H9 (cell line): ENCODE data around the gene SFR1. TPM values are rescaled to one million over a fixed set of nuclear protein-coding genes. Genes with fewer than 3 reads are reported as not detected.

ENCODE experiments used
- DNase-seq: peaks from one replicate; pipeline ENCODE4 v3.0.0-alpha.2; 2017
- H2AFZ ChIP-seq: one replicate; pipeline ENCODE4 v1.6.1; 2013; ENCODE audit warnings: mild to moderate bottlenecking, low read length, control low read depth, moderate library complexity
- H2AK5ac ChIP-seq: 2 replicates; pipeline ENCODE4 v1.6.1; 2013; ENCODE audit warnings: low read length, control low read depth, mixed read lengths; ENCODE audit not compliant: insufficient read length
- H2BK120ac ChIP-seq: one replicate; pipeline ENCODE4 v1.6.1; 2013; ENCODE audit warnings: low read depth, mild to moderate bottlenecking, low read length, control low read depth, inconsistent platforms; ENCODE audit not compliant: poor library complexity, severe bottlenecking
- H2BK12ac ChIP-seq: 2 replicates; pipeline ENCODE4 v1.6.1; 2013; ENCODE audit warnings: low read length, control low read depth, mixed read lengths, low read depth; ENCODE audit not compliant: insufficient read length
- H2BK15ac ChIP-seq: 2 replicates; pipeline ENCODE4 v1.6.1; 2013; ENCODE audit warnings: low read depth, low read length, control low read depth
- H2BK20ac ChIP-seq: one replicate; pipeline ENCODE4 v1.6.1; 2013; ENCODE audit warnings: low read depth, mild to moderate bottlenecking, low read length, control low read depth, inconsistent platforms; ENCODE audit not compliant: poor library complexity, severe bottlenecking
- H2BK5ac ChIP-seq: 2 replicates; pipeline ENCODE4 v1.6.1; 2013; ENCODE audit warnings: low read length, control low read depth, mixed read lengths; ENCODE audit not compliant: insufficient read length
- H3K14ac ChIP-seq: 2 replicates; pipeline ENCODE4 v1.6.1; 2013; ENCODE audit warnings: low read length, control low read depth; ENCODE audit not compliant: insufficient read depth
- H3K18ac ChIP-seq: 2 replicates; pipeline ENCODE4 v1.6.1; 2013; ENCODE audit warnings: low read depth, mild to moderate bottlenecking, mixed read lengths, low read length, control low read depth; ENCODE audit not compliant: insufficient read length
- H3K23ac ChIP-seq: 2 replicates; pipeline ENCODE4 v1.6.1; 2013; ENCODE audit warnings: low read length, control low read depth, mixed read lengths, low read depth; ENCODE audit not compliant: insufficient read length
- H3K23me2 ChIP-seq: 2 replicates; pipeline ENCODE4 v1.6.1; 2013; ENCODE audit warnings: low read depth, mild to moderate bottlenecking, mixed read lengths, low read length, control low read depth; ENCODE audit not compliant: insufficient read length, poor library complexity, severe bottlenecking
- H3K27ac ChIP-seq: 2 replicates; pipeline ENCODE4 v1.5.1; 2013; ENCODE audit warnings: low read length, control low read depth, mixed read lengths, low read depth; ENCODE audit not compliant: insufficient read length
- H3K27me3 ChIP-seq: 2 replicates; pipeline ENCODE4 v1.6.1; 2013; ENCODE audit warnings: low read length, control low read depth, inconsistent platforms; ENCODE audit not compliant: insufficient read depth
- H3K4ac ChIP-seq: 2 replicates; pipeline ENCODE4 v1.6.1; 2013; ENCODE audit warnings: low read depth, mild to moderate bottlenecking, control low read depth, inconsistent platforms, low read length, moderate library complexity
- H3K4me1 ChIP-seq: 2 replicates; pipeline ENCODE4 v1.6.1; 2013; ENCODE audit warnings: low read length, control low read depth, inconsistent platforms; ENCODE audit not compliant: insufficient read depth
- H3K4me2 ChIP-seq: 2 replicates; pipeline ENCODE4 v1.6.1; 2013; ENCODE audit warnings: low read length, control low read depth, mixed read lengths; ENCODE audit not compliant: insufficient read length, insufficient read depth
- H3K56ac ChIP-seq: 2 replicates; pipeline ENCODE4 v1.6.1; 2013; ENCODE audit warnings: low read depth, mild to moderate bottlenecking, mixed read lengths, low read length, control low read depth; ENCODE audit not compliant: insufficient read length
- H3K79me1 ChIP-seq: 2 replicates; pipeline ENCODE4 v1.6.1; 2013; ENCODE audit warnings: low read depth, mild to moderate bottlenecking, moderate library complexity, low read length, control low read depth, inconsistent platforms; ENCODE audit not compliant: insufficient read depth, poor library complexity, severe bottlenecking
- H3K79me2 ChIP-seq: 2 replicates; pipeline ENCODE4 v1.6.1; 2013; ENCODE audit warnings: low read length, control low read depth, inconsistent platforms; ENCODE audit not compliant: insufficient read depth
- H3K9ac ChIP-seq: 2 replicates; pipeline ENCODE4 v1.6.1; 2013; ENCODE audit warnings: low read length, control low read depth, mixed read lengths; ENCODE audit not compliant: insufficient read length; ENCODE audit errors: extremely low read depth
- H3K9me3 ChIP-seq: one replicate; pipeline ENCODE4 v1.6.1; 2013; ENCODE audit warnings: low read depth, low read length, inconsistent platforms; ENCODE audit not compliant: control insufficient read depth
- H3T11ph ChIP-seq: one replicate; pipeline ENCODE4 v1.6.1; 2013; ENCODE audit warnings: mild to moderate bottlenecking, low read length, control low read depth, inconsistent platforms
- H4K20me1 ChIP-seq: one replicate; pipeline ENCODE4 v1.6.1; 2013; ENCODE audit not compliant: control insufficient read depth, insufficient read length, insufficient read depth
- H4K5ac ChIP-seq: 2 replicates; pipeline ENCODE4 v1.6.1; 2013; ENCODE audit warnings: low read depth, mild to moderate bottlenecking, mixed read lengths, low read length, control low read depth; ENCODE audit not compliant: insufficient read length
- H4K8ac ChIP-seq: replicated peaks from 2 replicates; pipeline ENCODE4 v1.6.1; 2013; ENCODE audit warnings: low read length, control low read depth, mixed read lengths, low read depth; ENCODE audit not compliant: insufficient read length
- H4K91ac ChIP-seq: 2 replicates; pipeline ENCODE4 v1.6.1; 2013; ENCODE audit warnings: low read depth, mild to moderate bottlenecking, moderate library complexity, mixed read lengths, low read length, control low read depth; ENCODE audit not compliant: insufficient read length
- H3K27ac Mint-ChIP-seq, 3 experiments: 2 replicates in 2 of 3; 3 replicates in 1 of 3; pipeline ENCODE4 v1.8.0; 2020 to 2021; ENCODE audit warnings: mixed read lengths in 3 of 3, mild to moderate bottlenecking in 1 of 3, moderate library complexity in 1 of 3
- H3K27me3 Mint-ChIP-seq: 2 replicates; pipeline ENCODE4 v1.8.0; 2021; ENCODE audit warnings: low read depth, mild to moderate bottlenecking, moderate library complexity, mixed read lengths
- H3K36me3 Mint-ChIP-seq, 3 experiments: 2 replicates in 2 of 3; 3 replicates in 1 of 3; pipeline ENCODE4 v1.8.0; 2020 to 2021; ENCODE audit warnings: low read depth in 3 of 3, mixed read lengths in 3 of 3; ENCODE audit not compliant: insufficient read depth in 1 of 3
- H3K4me1 Mint-ChIP-seq, 2 experiments: 2 replicates each; pipeline ENCODE4 v1.8.0; 2020; ENCODE audit warnings: mixed read lengths in 2 of 2
- H3K4me3 Mint-ChIP-seq, 2 experiments: 2 replicates in 1 of 2; 3 replicates in 1 of 2; pipeline ENCODE4 v1.8.0; 2020 to 2021; ENCODE audit warnings: mild to moderate bottlenecking in 2 of 2, mixed read lengths in 2 of 2, moderate library complexity in 1 of 2
- H3K9me3 Mint-ChIP-seq, 2 experiments: 2 replicates in 1 of 2; 3 replicates in 1 of 2; pipeline ENCODE4 v1.8.0; 2020; ENCODE audit warnings: mild to moderate bottlenecking in 2 of 2, mixed read lengths in 2 of 2, moderate library complexity in 1 of 2
- total RNA-seq: library from RNA; stranded (reverse); gene quantifications from 2 replicates; pipeline ENCODE4 v1.2.1, GENCODE V29; 2021
- TF ChIP-seq, protein P1 (sequence below): fragments of 200-600 bp; sonication (generic); conservative IDR thresholded peaks from 3 replicates; pipeline ENCODE4 v1.8.0; 2021; ENCODE audit warnings: antibody characterized with exemption, mild to moderate bottlenecking

SFR1 gene
- total RNA-seq, 1 experiment from 2014 or later: 6.5 TPM

GRCh38 chr10:104099941-104100340 is 22.0 kb upstream of the SFR1 start:
- peaks cover 0 to 12% (median 6%) of the 10 kb centered on the region in 3 experiments; a peak in 4 of 7 replicates for H3K36me3 Mint-ChIP-seq

More at GRCh38 chr10:104099941-104100340, 22.0 kb upstream of the SFR1 start:
- no peak overlapping the region for H3K14ac ChIP-seq
- no peak overlapping the region for H3K18ac ChIP-seq
- H3K23me2 ChIP-seq: no peaks in the 10 kb centered on the region
- no peaks in the 10 kb centered on the region for H3K9me3 ChIP-seq
- H3K4me3 Mint-ChIP-seq: no peak overlapping the region
- no peak overlapping the region for H3K9ac ChIP-seq
- no peak overlapping the region for H4K5ac ChIP-seq
- H2BK15ac ChIP-seq: no peak overlapping the region
- no peaks in the 10 kb centered on the region for H3K79me2 ChIP-seq
- no peaks in the 10 kb centered on the region for H3K4me1 ChIP-seq
- DNase-seq: no peak
- H3T11ph ChIP-seq: no peak overlapping the region
- no peak overlapping the region for H2AFZ ChIP-seq
- H4K20me1 ChIP-seq: no peaks in the 10 kb centered on the region
- no peak overlapping the region for H2BK120ac ChIP-seq
- no peak overlapping the region for H3K56ac ChIP-seq
- TF ChIP-seq, protein P1, sequence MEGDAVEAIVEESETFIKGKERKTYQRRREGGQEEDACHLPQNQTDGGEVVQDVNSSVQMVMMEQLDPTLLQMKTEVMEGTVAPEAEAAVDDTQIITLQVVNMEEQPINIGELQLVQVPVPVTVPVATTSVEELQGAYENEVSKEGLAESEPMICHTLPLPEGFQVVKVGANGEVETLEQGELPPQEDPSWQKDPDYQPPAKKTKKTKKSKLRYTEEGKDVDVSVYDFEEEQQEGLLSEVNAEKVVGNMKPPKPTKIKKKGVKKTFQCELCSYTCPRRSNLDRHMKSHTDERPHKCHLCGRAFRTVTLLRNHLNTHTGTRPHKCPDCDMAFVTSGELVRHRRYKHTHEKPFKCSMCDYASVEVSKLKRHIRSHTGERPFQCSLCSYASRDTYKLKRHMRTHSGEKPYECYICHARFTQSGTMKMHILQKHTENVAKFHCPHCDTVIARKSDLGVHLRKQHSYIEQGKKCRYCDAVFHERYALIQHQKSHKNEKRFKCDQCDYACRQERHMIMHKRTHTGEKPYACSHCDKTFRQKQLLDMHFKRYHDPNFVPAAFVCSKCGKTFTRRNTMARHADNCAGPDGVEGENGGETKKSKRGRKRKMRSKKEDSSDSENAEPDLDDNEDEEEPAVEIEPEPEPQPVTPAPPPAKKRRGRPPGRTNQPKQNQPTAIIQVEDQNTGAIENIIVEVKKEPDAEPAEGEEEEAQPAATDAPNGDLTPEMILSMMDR: no peak
- H4K91ac ChIP-seq: no peak overlapping the region
- H3K27me3 Mint-ChIP-seq: peaks cover 3% of the 10 kb centered on the region; the same call in 1 of the 2 replicates
- H3K27ac ChIP-seq: no peak overlapping the region
- H4K8ac ChIP-seq: no peak overlapping the region
- no peak overlapping the region for H3K27ac Mint-ChIP-seq
- no peak overlapping the region for H3K23ac ChIP-seq
- H2BK5ac ChIP-seq: no peak overlapping the region
- H3K4me1 Mint-ChIP-seq: peaks cover 6 to 9% of the 10 kb centered on the region in 2 experiments; a peak in 3 of 4 replicates
- no peak overlapping the region for H2BK20ac ChIP-seq
- H3K27me3 ChIP-seq: no peaks in the 10 kb centered on the region
- no peak overlapping the region for H2BK12ac ChIP-seq
- no peak overlapping the region for H3K4ac ChIP-seq
- peaks cover 11% of the 10 kb centered on the region in 2 experiments for H3K9me3 Mint-ChIP-seq
- H3K4me2 ChIP-seq: no peak overlapping the region
- no peak overlapping the region for H2AK5ac ChIP-seq
- H3K79me1 ChIP-seq: no peaks in the 10 kb centered on the region
